VCaP (cell line): ENCODE data around the gene SPEN.

Source experiments
- H3K27ac ChIP-seq: fragments of 450-650 bp; 2 replicates; pipeline ENCODE4 v1.5.1; 2017
- CTCF ChIP-seq: fragments of 450-650 bp; conservative IDR thresholded peaks from 2 replicates; pipeline ENCODE4 v1.5.1; 2017; ENCODE audit warnings: mild to moderate bottlenecking, moderate library complexity

The SPEN gene

GRCh38 chr1:15847100-15847892, at the start of gene SPEN:
SPEN (plus strand) TSS chr1:15847707; CDS start chr1:15848068, 361 bp downstream.
- H3K27ac ChIP-seq, result peak within 1 kb of the TSS; percentile 98
- TF ChIP-seq CTCF, result no peak

- peak overlapping the region; percentile 75 for H3K27ac ChIP-seq
These were observed 48.3 kb upstream of the SPEN start for GRCh38 chr1:15799004-15799867.

DNA sequence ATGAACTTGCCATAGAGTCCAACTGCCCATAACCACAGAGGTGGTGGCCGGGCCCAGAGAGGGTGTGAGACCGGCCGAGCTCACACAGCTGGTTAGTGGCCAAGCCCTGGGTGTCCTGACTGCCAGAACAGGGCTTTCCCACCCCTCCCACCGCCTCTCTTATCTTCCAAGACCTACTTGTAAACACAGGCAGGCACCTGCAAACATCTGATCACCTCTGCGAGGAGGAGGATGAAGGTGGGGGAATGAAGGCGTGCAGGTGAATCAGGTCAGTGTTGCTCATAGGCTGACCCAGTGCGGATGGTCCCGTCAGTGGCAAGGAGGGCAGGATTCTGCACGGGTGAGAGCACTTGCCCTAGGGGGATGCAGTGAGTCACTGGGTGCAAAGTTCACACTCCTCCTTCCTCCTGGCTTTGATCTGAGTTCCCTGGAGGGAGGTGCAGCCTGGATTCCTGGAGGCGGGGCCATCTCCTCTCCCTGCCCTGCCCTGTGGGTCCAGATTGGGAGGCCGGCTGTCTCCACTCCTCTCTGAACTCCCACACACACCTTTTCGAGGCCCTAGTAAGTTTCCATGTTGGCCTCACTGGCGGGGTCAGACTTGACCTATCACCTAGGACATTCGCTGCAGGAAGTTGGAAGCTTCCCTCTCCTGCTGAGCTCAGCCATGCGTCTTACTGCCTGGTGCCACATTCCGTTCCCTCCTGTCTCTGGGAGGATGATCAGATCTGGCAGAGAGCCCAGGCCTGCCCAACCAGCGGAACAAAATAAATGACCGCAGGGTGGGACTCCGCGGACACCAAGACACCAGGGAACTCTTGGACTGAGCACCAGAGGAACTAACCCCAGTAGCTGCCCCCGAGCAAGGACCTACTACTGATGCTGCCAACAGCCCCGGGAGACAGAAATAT, 47.3 kb upstream of the SPEN start:
- H3K27ac ChIP-seq, result peak overlapping the region; percentile 75
- no peak for TF ChIP-seq CTCF

More at GRCh38 chr1:15799004-15799867, 48.3 kb upstream of the SPEN start:
- no peak for TF ChIP-seq CTCF

DNA sequence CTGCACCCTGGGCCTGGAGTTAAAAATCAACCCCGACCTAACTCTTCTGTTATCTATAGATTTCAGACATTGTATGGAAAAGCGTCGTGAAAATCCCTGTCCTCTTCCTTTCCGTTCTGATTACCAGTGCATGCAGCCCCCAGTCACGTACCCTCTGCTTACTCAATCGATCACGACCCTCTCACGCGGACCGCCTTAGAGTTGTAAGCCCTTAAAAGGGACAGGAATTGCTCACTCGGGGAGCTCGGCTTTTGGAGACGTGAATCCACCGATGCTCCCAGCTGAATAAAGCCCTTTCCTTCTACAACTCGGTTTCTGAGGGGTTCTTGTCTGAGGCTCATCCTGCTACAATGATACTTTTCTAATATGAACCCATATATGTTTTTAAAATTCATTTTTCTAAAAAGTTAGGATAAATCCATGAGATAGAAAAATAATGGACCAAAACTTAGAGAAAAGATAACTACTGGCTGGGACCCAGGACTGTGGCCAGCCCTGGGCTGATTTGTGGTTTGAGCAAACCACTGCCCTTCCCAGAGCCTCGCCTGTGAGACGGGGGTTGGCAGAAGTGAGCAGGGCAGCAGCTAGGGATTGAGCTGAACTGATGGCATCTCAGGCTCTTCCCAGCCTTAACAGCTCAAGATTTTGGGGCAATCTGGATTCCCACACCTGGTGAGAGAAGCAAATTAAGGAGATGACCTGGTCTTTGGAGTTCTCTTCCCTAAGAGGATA, 45.1 kb upstream of the SPEN start:
- H3K27ac ChIP-seq, result no peak overlapping the region
- TF ChIP-seq CTCF, result no peak

DNA sequence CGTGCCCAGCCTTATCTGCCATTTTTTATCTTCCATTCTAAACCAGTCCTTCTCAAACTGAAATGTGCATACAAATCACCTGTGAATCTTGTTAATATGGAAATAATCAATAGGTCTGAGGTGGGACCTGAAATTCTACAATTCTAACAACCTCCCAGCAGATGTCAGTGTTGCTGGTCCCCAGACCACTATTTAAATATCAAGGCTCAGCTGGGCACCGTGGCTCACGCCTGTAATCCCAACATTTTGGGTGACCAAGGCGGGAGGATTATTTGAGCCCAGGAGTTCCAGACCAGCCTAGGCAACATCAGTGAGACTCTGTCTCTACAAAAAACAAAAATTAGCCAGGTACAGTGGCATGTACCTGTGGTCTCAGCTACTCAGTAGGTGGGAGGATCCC, 44.1 kb upstream of the SPEN start:
- peak; percentile 64 for TF ChIP-seq CTCF
- H3K27ac ChIP-seq, result no peak overlapping the region

DNA sequence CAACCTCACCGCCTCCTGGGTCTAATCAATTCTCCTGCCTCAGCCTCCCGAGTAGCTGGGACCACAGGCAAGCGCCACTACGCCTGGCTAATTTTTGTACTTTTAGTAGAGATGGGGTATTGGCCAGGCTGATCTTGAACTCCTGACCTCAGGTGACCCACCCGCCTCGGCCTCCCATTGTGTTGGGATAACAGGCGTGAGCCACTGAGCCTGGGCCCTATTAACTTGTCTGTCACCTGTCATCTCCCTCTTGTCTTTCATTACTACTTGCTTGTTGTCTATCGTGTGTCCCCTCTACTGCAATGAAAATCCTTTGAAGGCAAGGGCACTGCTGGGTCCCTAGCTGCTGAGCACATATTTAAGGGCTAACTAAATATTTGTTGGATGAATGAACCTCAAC, 43.4 kb upstream of the SPEN start:
- H3K27ac ChIP-seq, result no peak overlapping the region
- TF ChIP-seq CTCF, result no peak
